T-helper 1 cell treated with Interleukin-12 subunit alpha and Interleukin-12 subunit beta and Interleukin-4 antibody, amounts not matched to agents 30 μg/mL and 1 μg/mL, for 36 hours (primary cell): ENCODE results near the gene OCRL.

Source experiments
- H3K27ac Mint-ChIP-seq: one replicate; pipeline ENCODE4 v1.8.0; 2021; ENCODE audit warnings: mild to moderate bottlenecking, mixed read lengths
- H3K27me3 Mint-ChIP-seq: one replicate; pipeline ENCODE4 v1.8.0; 2021; ENCODE audit warnings: low read depth, mixed read lengths
- H3K36me3 Mint-ChIP-seq: one replicate; pipeline ENCODE4 v1.8.0; 2021; ENCODE audit warnings: low read depth, mixed read lengths
- H3K4me1 Mint-ChIP-seq: one replicate; pipeline ENCODE4 v1.8.0; 2021; ENCODE audit warnings: low read depth, mixed read lengths
- H3K4me3 Mint-ChIP-seq: one replicate; pipeline ENCODE4 v1.8.0; 2021; ENCODE audit warnings: mild to moderate bottlenecking, moderate library complexity, mixed read lengths
- H3K9me3 Mint-ChIP-seq: one replicate; pipeline ENCODE4 v1.8.0; 2021; ENCODE audit warnings: mixed read lengths

The OCRL gene

GRCh38 chrX:129540068-129540653, at the start of gene OCRL:
OCRL (plus strand) TSS chrX:129540259; CDS start chrX:129540440, 181 bp downstream.
- Mint-ChIP-seq H3K4me3 (peak within 1 kb of the TSS; percentile 77), H3K4me1 (peaks cover 3% of the 10 kb centered on the region), H3K9me3 (no peaks in the 10 kb centered on the region), H3K27ac (no peak within 1 kb of the TSS), H3K36me3 (no peaks in the 10 kb centered on the region), H3K27me3 (peaks cover 16% of the 10 kb centered on the region)

GRCh38 chrX:129490330-129490729, 49.7 kb upstream of the OCRL start:
- H3K27me3 Mint-ChIP-seq = peaks cover 4% of the 10 kb centered on the region
- H3K4me1 Mint-ChIP-seq = no peaks in the 10 kb centered on the region
- H3K4me3 Mint-ChIP-seq = no peak overlapping the region
- no peak overlapping the region for H3K27ac Mint-ChIP-seq
- H3K36me3 Mint-ChIP-seq = no peaks in the 10 kb centered on the region
- H3K9me3 Mint-ChIP-seq = no peaks in the 10 kb centered on the region

GRCh38 chrX:129493643-129494042, 46.4 kb upstream of the OCRL start:
- H3K27ac Mint-ChIP-seq = no peak overlapping the region
- peaks cover 3% of the 10 kb centered on the region for H3K27me3 Mint-ChIP-seq
- no peak overlapping the region for H3K4me3 Mint-ChIP-seq
- no peaks in the 10 kb centered on the region for H3K4me1 Mint-ChIP-seq
- H3K9me3 Mint-ChIP-seq = no peaks in the 10 kb centered on the region
- no peaks in the 10 kb centered on the region for H3K36me3 Mint-ChIP-seq

GRCh38 chrX:129494887-129495286, 45.2 kb upstream of the OCRL start:
- no peaks in the 10 kb centered on the region for H3K4me1 Mint-ChIP-seq
- H3K27ac Mint-ChIP-seq = no peak overlapping the region
- H3K4me3 Mint-ChIP-seq = no peak overlapping the region
- H3K27me3 Mint-ChIP-seq = no peaks in the 10 kb centered on the region
- H3K9me3 Mint-ChIP-seq = no peaks in the 10 kb centered on the region
- H3K36me3 Mint-ChIP-seq = no peaks in the 10 kb centered on the region

- Mint-ChIP-seq H3K27me3 (no peaks in the 10 kb centered on the region), H3K4me3 (no peak overlapping the region), H3K9me3 (no peaks in the 10 kb centered on the region), H3K36me3 (no peaks in the 10 kb centered on the region), H3K4me1 (no peaks in the 10 kb centered on the region), H3K27ac (no peak overlapping the region)
These were observed 44.2 kb upstream of the OCRL start for GRCh38 chrX:129495900-129496299.

GRCh38 chrX:129496625-129497024, 43.4 kb upstream of the OCRL start:
- Mint-ChIP-seq H3K36me3 (no peaks in the 10 kb centered on the region), H3K27ac (no peak overlapping the region), H3K4me3 (no peak overlapping the region)

GRCh38 chrX:129497146-129497843, 42.8 kb upstream of the OCRL start:
- no peaks in the 10 kb centered on the region for H3K36me3 Mint-ChIP-seq
- H3K27me3 Mint-ChIP-seq = no peaks in the 10 kb centered on the region
- H3K4me1 Mint-ChIP-seq = no peaks in the 10 kb centered on the region
- H3K27ac Mint-ChIP-seq = no peak overlapping the region
- H3K4me3 Mint-ChIP-seq = no peak overlapping the region
- no peaks in the 10 kb centered on the region for H3K9me3 Mint-ChIP-seq

More at GRCh38 chrX:129496625-129497024, 43.4 kb upstream of the OCRL start:
- no peaks in the 10 kb centered on the region for H3K27me3 Mint-ChIP-seq
- H3K9me3 Mint-ChIP-seq = no peaks in the 10 kb centered on the region
- H3K4me1 Mint-ChIP-seq = no peaks in the 10 kb centered on the region

- no peaks in the 10 kb centered on the region for H3K27me3 Mint-ChIP-seq
- H3K4me3 Mint-ChIP-seq = no peak overlapping the region
- H3K27ac Mint-ChIP-seq = no peak overlapping the region
- H3K4me1 Mint-ChIP-seq = no peaks in the 10 kb centered on the region
- no peaks in the 10 kb centered on the region for H3K9me3 Mint-ChIP-seq
- no peaks in the 10 kb centered on the region for H3K36me3 Mint-ChIP-seq
These were observed 29.7 kb upstream of the OCRL start for GRCh38 chrX:129510331-129510730.

GRCh38 chrX:129511689-129512088, 28.4 kb upstream of the OCRL start:
- Mint-ChIP-seq H3K27ac (no peak overlapping the region), H3K36me3 (no peaks in the 10 kb centered on the region), H3K4me3 (no peak overlapping the region), H3K27me3 (peaks cover 3% of the 10 kb centered on the region), H3K4me1 (no peaks in the 10 kb centered on the region), H3K9me3 (no peaks in the 10 kb centered on the region)

GRCh38 chrX:129512409-129512808, 27.6 kb upstream of the OCRL start:
- Mint-ChIP-seq H3K4me3 (no peak overlapping the region), H3K4me1 (no peaks in the 10 kb centered on the region), H3K36me3 (no peaks in the 10 kb centered on the region), H3K27ac (no peak overlapping the region), H3K27me3 (peaks cover 3% of the 10 kb centered on the region), H3K9me3 (no peaks in the 10 kb centered on the region)

GRCh38 chrX:129516402-129516801, 23.7 kb upstream of the OCRL start:
- no peak overlapping the region for H3K4me3 Mint-ChIP-seq
- no peaks in the 10 kb centered on the region for H3K4me1 Mint-ChIP-seq
- H3K9me3 Mint-ChIP-seq = no peaks in the 10 kb centered on the region
- no peak overlapping the region for H3K27ac Mint-ChIP-seq
- no peaks in the 10 kb centered on the region for H3K36me3 Mint-ChIP-seq
- peaks cover 14% of the 10 kb centered on the region for H3K27me3 Mint-ChIP-seq

GRCh38 chrX:129520151-129520550, 19.9 kb upstream of the OCRL start:
- no peak overlapping the region for H3K4me3 Mint-ChIP-seq
- peaks cover 47% of the 10 kb centered on the region for H3K27me3 Mint-ChIP-seq
- no peaks in the 10 kb centered on the region for H3K4me1 Mint-ChIP-seq
- no peaks in the 10 kb centered on the region for H3K36me3 Mint-ChIP-seq
- no peak overlapping the region for H3K27ac Mint-ChIP-seq
- no peaks in the 10 kb centered on the region for H3K9me3 Mint-ChIP-seq

- Mint-ChIP-seq H3K27me3 (peaks cover 47% of the 10 kb centered on the region), H3K36me3 (no peaks in the 10 kb centered on the region), H3K27ac (no peak overlapping the region), H3K4me1 (no peaks in the 10 kb centered on the region), H3K9me3 (no peaks in the 10 kb centered on the region), H3K4me3 (peak overlapping the region; percentile 63)
These were observed 17.6 kb upstream of the OCRL start for GRCh38 chrX:129522184-129523078.

- H3K27ac Mint-ChIP-seq = no peak within 1 kb of the TSS
- H3K4me3 Mint-ChIP-seq = peak within 1 kb of the TSS; percentile 70
- no peaks in the 10 kb centered on the region for H3K9me3 Mint-ChIP-seq
- no peaks in the 10 kb centered on the region for H3K4me1 Mint-ChIP-seq
- H3K27me3 Mint-ChIP-seq = peaks cover 47% of the 10 kb centered on the region
- H3K36me3 Mint-ChIP-seq = no peaks in the 10 kb centered on the region
These were observed 16.8 kb upstream of the OCRL start, which contains the start of gene SMARCA1 for GRCh38 chrX:129523079-129523911. SMARCA1 (minus strand) TSS chrX:129523490; CDS start chrX:129523370, 120 bp downstream.
